ENCODE results near the gene FAM227A. TPM values are rescaled to one million over a fixed set of nuclear protein-coding genes. Genes with fewer than 3 reads are reported as not detected.

FAM227A gene
- total RNA-seq, 1 donor from 2014 or later: 5.8 TPM

DNA sequence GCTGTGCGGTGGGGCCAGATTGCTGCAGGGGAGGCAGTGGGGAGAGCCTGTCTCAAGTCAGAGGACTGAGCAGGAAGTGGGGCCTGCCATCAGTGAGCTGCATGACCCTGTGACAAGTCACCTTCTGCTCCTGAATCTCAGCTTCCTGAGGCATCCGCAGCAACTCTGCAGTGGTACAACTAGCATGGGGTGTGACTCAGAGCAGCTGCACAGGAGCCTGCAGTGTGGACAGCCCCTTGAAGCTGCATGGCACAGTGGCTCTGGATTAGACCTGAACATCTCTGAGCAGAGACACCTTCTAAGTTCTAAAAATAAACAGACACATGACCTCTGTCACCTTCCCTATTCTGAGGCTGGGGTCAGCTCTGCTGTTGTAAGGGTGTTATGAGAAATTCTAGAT is 18.0 kb downstream of the FAM227A start:
- peaks cover 1% of the 10 kb centered on the region for H3K36me3 ChIP-seq (ENCODE audit: control insufficient read depth, insufficient read depth, low read length)
- H3K4me3 ChIP-seq (ENCODE audit: low read depth, low read length): no peak overlapping the region
- no peak for DNase-seq (ENCODE audit: low read depth)
- H3K27me3 ChIP-seq (ENCODE audit: control insufficient read depth, insufficient read depth, low read length): no peaks in the 10 kb centered on the region
- TF ChIP-seq, protein P1, sequence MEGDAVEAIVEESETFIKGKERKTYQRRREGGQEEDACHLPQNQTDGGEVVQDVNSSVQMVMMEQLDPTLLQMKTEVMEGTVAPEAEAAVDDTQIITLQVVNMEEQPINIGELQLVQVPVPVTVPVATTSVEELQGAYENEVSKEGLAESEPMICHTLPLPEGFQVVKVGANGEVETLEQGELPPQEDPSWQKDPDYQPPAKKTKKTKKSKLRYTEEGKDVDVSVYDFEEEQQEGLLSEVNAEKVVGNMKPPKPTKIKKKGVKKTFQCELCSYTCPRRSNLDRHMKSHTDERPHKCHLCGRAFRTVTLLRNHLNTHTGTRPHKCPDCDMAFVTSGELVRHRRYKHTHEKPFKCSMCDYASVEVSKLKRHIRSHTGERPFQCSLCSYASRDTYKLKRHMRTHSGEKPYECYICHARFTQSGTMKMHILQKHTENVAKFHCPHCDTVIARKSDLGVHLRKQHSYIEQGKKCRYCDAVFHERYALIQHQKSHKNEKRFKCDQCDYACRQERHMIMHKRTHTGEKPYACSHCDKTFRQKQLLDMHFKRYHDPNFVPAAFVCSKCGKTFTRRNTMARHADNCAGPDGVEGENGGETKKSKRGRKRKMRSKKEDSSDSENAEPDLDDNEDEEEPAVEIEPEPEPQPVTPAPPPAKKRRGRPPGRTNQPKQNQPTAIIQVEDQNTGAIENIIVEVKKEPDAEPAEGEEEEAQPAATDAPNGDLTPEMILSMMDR (IDR thresholded peaks at IDR 0.05; ENCODE audit: insufficient read depth, low read length, poor library complexity, severe bottlenecking): no peak

DNA sequence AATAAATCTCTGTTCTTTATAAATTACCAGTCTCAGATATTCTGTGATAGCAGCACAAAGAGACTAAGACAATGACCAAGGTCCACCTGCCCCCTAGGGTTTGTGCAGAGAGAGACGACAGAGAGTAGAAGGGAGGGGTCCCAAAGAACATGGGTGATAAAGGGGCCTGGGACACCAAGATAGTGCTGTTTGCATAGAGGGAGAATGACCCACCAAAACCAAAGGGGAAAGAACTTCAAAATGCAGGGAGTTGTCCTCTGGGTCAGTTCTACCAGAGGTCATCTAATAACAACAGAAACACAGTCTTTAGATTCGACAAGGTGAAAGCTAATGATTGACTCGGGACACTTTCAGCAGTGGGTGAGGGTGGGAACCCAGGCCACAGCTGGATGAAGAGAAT is 23.7 kb downstream of the FAM227A start:
- Histone ChIP-seq H3K4me3 (ENCODE audit: low read depth, low read length) (no peak overlapping the region), H3K27me3 (ENCODE audit: control insufficient read depth, insufficient read depth, low read length) (no peaks in the 10 kb centered on the region), H3K36me3 (ENCODE audit: control insufficient read depth, insufficient read depth, low read length) (no peaks in the 10 kb centered on the region)
- DNase-seq (ENCODE audit: low read depth): no peak
- TF ChIP-seq, protein P1 (IDR thresholded peaks at IDR 0.05; ENCODE audit: insufficient read depth, low read length, poor library complexity, severe bottlenecking): no peak

- Histone ChIP-seq H3K36me3 (ENCODE audit: control insufficient read depth, insufficient read depth, low read length) (no peaks in the 10 kb centered on the region), H3K27me3 (ENCODE audit: control insufficient read depth, insufficient read depth, low read length) (no peaks in the 10 kb centered on the region), H3K4me3 (ENCODE audit: low read depth, low read length) (no peak overlapping the region)
- TF ChIP-seq, protein P1 (IDR thresholded peaks at IDR 0.05; ENCODE audit: insufficient read depth, low read length, poor library complexity, severe bottlenecking): no peak
- no peak for DNase-seq (ENCODE audit: low read depth)
These were observed 24.5 kb downstream of the FAM227A start for GRCh38 chr22:38631724-38632123.

DNA sequence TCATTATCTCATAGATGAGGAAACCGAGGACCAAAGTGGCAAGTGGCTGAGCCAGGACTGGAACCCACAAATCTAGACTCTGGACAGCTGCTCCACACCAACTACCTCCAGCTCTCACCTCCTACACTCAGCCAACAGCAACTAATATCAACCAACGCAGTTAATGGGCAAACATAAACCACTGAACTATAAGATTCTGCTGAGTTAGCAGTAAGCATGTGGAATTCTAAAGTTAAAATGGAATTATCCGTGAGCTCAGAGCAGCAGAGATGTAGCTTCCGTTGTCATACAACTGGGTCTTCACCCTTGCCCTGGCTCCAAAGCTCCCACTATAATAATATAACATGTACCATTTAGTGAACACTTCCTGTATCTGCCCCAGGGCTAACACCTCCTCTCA is 27.1 kb downstream of the FAM227A start:
- no peaks in the 10 kb centered on the region for H3K27me3 ChIP-seq (ENCODE audit: control insufficient read depth, insufficient read depth, low read length)
- H3K36me3 ChIP-seq (ENCODE audit: control insufficient read depth, insufficient read depth, low read length): no peaks in the 10 kb centered on the region
- TF ChIP-seq, protein P1 (IDR thresholded peaks at IDR 0.05; ENCODE audit: insufficient read depth, low read length, poor library complexity, severe bottlenecking): no peak
- no peak for DNase-seq (ENCODE audit: low read depth)
- H3K4me3 ChIP-seq (ENCODE audit: low read depth, low read length): no peak overlapping the region

- TF ChIP-seq, protein P1 (IDR thresholded peaks at IDR 0.05; ENCODE audit: insufficient read depth, low read length, poor library complexity, severe bottlenecking): no peak
- H3K36me3 ChIP-seq (ENCODE audit: control insufficient read depth, insufficient read depth, low read length): no peaks in the 10 kb centered on the region
- H3K4me3 ChIP-seq (ENCODE audit: low read depth, low read length): no peak overlapping the region
- no peaks in the 10 kb centered on the region for H3K27me3 ChIP-seq (ENCODE audit: control insufficient read depth, insufficient read depth, low read length)
- no peak for DNase-seq (ENCODE audit: low read depth)
These were observed 27.7 kb downstream of the FAM227A start for GRCh38 chr22:38628444-38628843.

DNA sequence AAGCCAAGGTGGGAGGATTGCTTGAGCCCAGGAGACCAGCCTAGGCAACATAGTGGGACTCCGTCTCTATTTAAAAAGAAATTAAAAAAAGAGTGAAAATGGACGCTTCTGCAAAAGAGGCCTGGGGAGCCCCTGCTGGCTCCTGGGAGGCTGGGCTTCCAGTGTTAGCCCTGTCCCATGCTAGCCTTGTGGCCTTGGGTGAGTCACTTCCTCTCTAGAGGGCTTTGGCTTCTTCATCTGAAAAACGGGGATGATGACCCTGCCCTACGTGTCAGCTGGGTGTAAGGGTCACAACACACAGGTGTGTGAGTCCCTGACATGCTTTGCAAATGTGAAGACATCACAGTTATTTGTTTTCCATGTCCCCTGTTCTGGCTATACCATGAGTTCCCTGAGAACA is 32.8 kb downstream of the FAM227A start:
- no peak overlapping the region for H3K4me3 ChIP-seq (ENCODE audit: low read depth, low read length)
- no peak for DNase-seq (ENCODE audit: low read depth)
- no peaks in the 10 kb centered on the region for H3K36me3 ChIP-seq (ENCODE audit: control insufficient read depth, insufficient read depth, low read length)
- no peaks in the 10 kb centered on the region for H3K27me3 ChIP-seq (ENCODE audit: control insufficient read depth, insufficient read depth, low read length)
- TF ChIP-seq, protein P1 (IDR thresholded peaks at IDR 0.05; ENCODE audit: insufficient read depth, low read length, poor library complexity, severe bottlenecking): no peak

Measured in kidney epithelial cell (primary cell).